K562 (cell line): ENCODE results near the gene LAP3. TPM values are rescaled to one million over a fixed set of nuclear protein-coding genes. Genes with fewer than 3 reads are reported as not detected.
A peak's percentile ranks its signal among the peaks of the same experiment; 100 is the strongest.

Experiments used
- ARNT ChIP-seq, 2 experiments: fragments of 450-650 bp; IDR thresholded peaks; 2 replicates each; pipeline ENCODE4 v1.6.1; 2016; ENCODE audit warnings: mild to moderate bottlenecking in 1 of 2
- BRCA1 ChIP-seq, 2 experiments: fragments of 450-650 bp in 1 of 2; sonication (generic) in 1 of 2; formaldehyde crosslinking in 1 of 2; IDR thresholded peaks; 2 replicates each; pipeline versions ENCODE4 v1.5.0 to v1.6.1; 2017 to 2020; ENCODE audit warnings: mild to moderate bottlenecking in 1 of 2, missing genetic modification reagents in 1 of 2
- BRF1 ChIP-seq: IDR thresholded peaks from 3 replicates; pipeline ENCODE4 v1.6.1; 2011; ENCODE audit warnings: borderline replicate concordance, mild to moderate bottlenecking; ENCODE audit not compliant: insufficient read length; ENCODE audit errors: extremely low read depth
- CREB5 ChIP-seq: fragments of 250-450 bp; sonication (Bioruptor Pico); IDR thresholded peaks from 2 replicates; pipeline ENCODE4 v1.5.0; 2020; ENCODE audit warnings: mild to moderate bottlenecking
- CTCF ChIP-seq, 3 experiments: IDR thresholded peaks in 2 of 3; conservative IDR thresholded peaks in 1 of 3; 2 replicates each; pipeline ENCODE4 v1.5.1; 2011 to 2012; ENCODE audit warnings: low read length in 3 of 3, mild to moderate bottlenecking in 3 of 3, control low read depth in 2 of 3, improper control_type of control experiment in 1 of 3, inconsistent platforms in 1 of 3, low read depth in 1 of 3, mixed read lengths in 1 of 3, moderate library complexity in 1 of 3; ENCODE audit not compliant: insufficient read depth in 2 of 3
- E2F8 ChIP-seq: fragments of 450-650 bp; IDR thresholded peaks from 2 replicates; pipeline ENCODE4 v1.7.1; 2018; ENCODE audit warnings: mild to moderate bottlenecking, low read depth; ENCODE audit not compliant: partially characterized antibody
- KLF6 ChIP-seq: fragments of 250-450 bp; sonication (Bioruptor Pico); IDR thresholded peaks from 2 replicates; pipeline ENCODE4 v1.4.0; 2020; ENCODE audit warnings: mild to moderate bottlenecking, moderate library complexity, borderline replicate concordance
- MAFK ChIP-seq: IDR thresholded peaks from 2 replicates; pipeline ENCODE4 v1.6.1; 2011; ENCODE audit warnings: low read length, improper control_type of control experiment
- MAZ ChIP-seq, 2 experiments: fragments of 450-650 bp in 1 of 2; sonication (generic) in 1 of 2; formaldehyde crosslinking; IDR thresholded peaks in 1 of 2; conservative IDR thresholded peaks in 1 of 2; 2 replicates each; pipeline versions ENCODE4 v1.4.0 to v1.5.0; 2020; ENCODE audit warnings: mild to moderate bottlenecking in 1 of 2, missing genetic modification reagents in 1 of 2
- MEF2D ChIP-seq: conservative IDR thresholded peaks from 2 replicates; pipeline ENCODE4 v1.6.1; 2016; ENCODE audit warnings: low read depth, missing genetic modification characterization, missing compliant biosample characterization
- NCOR1 ChIP-seq: fragments of 450-650 bp; IDR thresholded peaks from 2 replicates; pipeline ENCODE4 v1.6.1; 2016; ENCODE audit warnings: mild to moderate bottlenecking, moderate library complexity
- NFE2L1 ChIP-seq: fragments of 450-650 bp; IDR thresholded peaks from 2 replicates; pipeline ENCODE4 v1.6.1; 2016; ENCODE audit warnings: missing genetic modification characterization, low read depth, mild to moderate bottlenecking, missing compliant biosample characterization, moderate library complexity, borderline replicate concordance
- NR1H2 ChIP-seq: sonication (generic); formaldehyde crosslinking; IDR thresholded peaks from 2 replicates; pipeline ENCODE4 v1.4.0; 2020; ENCODE audit warnings: mild to moderate bottlenecking, missing genetic modification reagents
- NRF1 ChIP-seq, 2 experiments: fragments of 450-650 bp; IDR thresholded peaks in 1 of 2; conservative IDR thresholded peaks in 1 of 2; 2 replicates each; pipeline ENCODE4 v1.6.1; 2014; ENCODE audit warnings: mild to moderate bottlenecking in 2 of 2
- PHF20 ChIP-seq: fragments of 450-650 bp; IDR thresholded peaks from 2 replicates; pipeline ENCODE4 v1.6.1; 2018; ENCODE audit not compliant: partially characterized antibody
- PTBP1 ChIP-seq: fragments of 200-400 bp; formaldehyde crosslinking; IDR thresholded peaks from 2 replicates; pipeline ENCODE4 v1.6.1; 2017; ENCODE audit warnings: low read depth, low read length
- SREBF2 ChIP-seq: sonication (generic); formaldehyde crosslinking; IDR thresholded peaks from 2 replicates; pipeline ENCODE4 v1.4.0; 2020; ENCODE audit warnings: mild to moderate bottlenecking, missing genetic modification reagents
- U2AF1 ChIP-seq: fragments of 200-400 bp; formaldehyde crosslinking; optimal IDR thresholded peaks from 2 replicates; pipeline ENCODE3; 2017; ENCODE audit warnings: mild to moderate bottlenecking, low read depth, low read length, moderate library complexity
- ZBED1 ChIP-seq: IDR thresholded peaks from 2 replicates; pipeline ENCODE4 v1.6.1; 2014
- ZNF12 ChIP-seq: sonication (generic); formaldehyde crosslinking; IDR thresholded peaks from 2 replicates; pipeline ENCODE4 v1.4.0; 2020; ENCODE audit warnings: mild to moderate bottlenecking, missing genetic modification reagents
- ZNF324 ChIP-seq: fragments of 250-450 bp; sonication (Bioruptor Pico); IDR thresholded peaks from 2 replicates; pipeline ENCODE4 v1.4.0; 2020; ENCODE audit warnings: mild to moderate bottlenecking
- ZNF707 ChIP-seq: fragments of 250-450 bp; sonication (Bioruptor Pico); conservative IDR thresholded peaks from 2 replicates; pipeline ENCODE4 v1.8.0; 2022; ENCODE audit warnings: inconsistent platforms, mild to moderate bottlenecking, moderate library complexity
- polyA plus RNA-seq, 8 experiments: library from polyadenylated mRNA; depleted of rRNA in 4 of 8; stranded (reverse) in 5 of 8; unstranded in 3 of 8; fragments of >200 nt; fragmentation: Nextera tagmentation in 2 of 8; fragmentation: Illumina TruSeq in 1 of 8; extraction: Ambion mirVana in 2 of 8; extraction: Trizol in 1 of 8; gene quantifications; 2 replicates each; pipeline versions ENCODE4 v1.2.1 to v1.2.3, GENCODE V29; 2011 to 2014; ENCODE audit warnings: inconsistent platforms in 1 of 8, missing spikeins in 1 of 8
- total RNA-seq, 7 experiments: library from RNA; depleted of rRNA in 6 of 7; stranded (reverse); fragments of >200 nt in 6 of 7; fragmentation: Illumina TruSeq in 2 of 7; extraction: Trizol in 2 of 7; gene quantifications; 2 replicates each; pipeline versions ENCODE4 v1.2.1 to v1.2.3, GENCODE V29; 2011 to 2021; ENCODE audit warnings: low replicate concordance in 1 of 7

Gene LAP3
- total and polyA plus RNA-seq, 9 of the 15 experiments (the other 6 are each of a cell fraction or from before 2014, with no cell fraction given), result 82.3 to 170 (median 107) TPM

- TF ChIP-seq E2F8 (no peak), SREBF2 (CRISPR knock-in tag) (0 out of 2 replicates have a peak, but pooled peaks have one; percentile 34), ZNF707 (CRISPR knock-in tag) (no peak), CTCF (IDR thresholded peaks at IDR 0.05 in 2 of 3, conservative IDR thresholded peaks at IDR 0.05 in 1 of 3; ENCODE audit: insufficient read depth in 2 of 3, low read depth in 1 of 3, low read length in 3 of 3) (0 out of 6 replicates have a peak, but pooled peaks of 1 of the 3 experiments have one; percentile 3), ZNF324 (CRISPR knock-in tag) (no peak), NFE2L1 (tag) (no peak), MAFK (no peak), ZBED1 (no peak), ZNF12 (CRISPR knock-in tag) (0 out of 2 replicates have a peak, but pooled peaks have one; percentile 18), KLF6 (no peak), NR1H2 (CRISPR knock-in tag) (peak; percentile 59; the same call in 1 of the 2 replicates), PHF20 (no peak), MAZ (CRISPR knock-in tag; conservative IDR thresholded peaks at IDR 0.05 in 1 of 2, IDR thresholded peaks at IDR 0.05 in 1 of 2) (no peak), MEF2D (tag) (no peak), PTBP1 (no peak), NRF1 (conservative IDR thresholded peaks at IDR 0.05 in 1 of 2, IDR thresholded peaks at IDR 0.05 in 1 of 2) (no peak), CREB5 (CRISPR knock-in tag) (no peak), ARNT (IDR thresholded peaks at IDR 0.05) (no peak; a peak in 1 of 4 replicates), BRF1 (no peak), NCOR1 (no peak), BRCA1 (IDR thresholded peaks at IDR 0.05) (no peak), BRCA1 (CRISPR knock-in tag; IDR thresholded peaks at IDR 0.05) (no peak), U2AF1 (no peak)
These were observed 875 bp downstream of the LAP3 start (continued) for GRCh38 chr4:17577665-17578481.
